ENCODE results near the gene SENP2.

DNA sequence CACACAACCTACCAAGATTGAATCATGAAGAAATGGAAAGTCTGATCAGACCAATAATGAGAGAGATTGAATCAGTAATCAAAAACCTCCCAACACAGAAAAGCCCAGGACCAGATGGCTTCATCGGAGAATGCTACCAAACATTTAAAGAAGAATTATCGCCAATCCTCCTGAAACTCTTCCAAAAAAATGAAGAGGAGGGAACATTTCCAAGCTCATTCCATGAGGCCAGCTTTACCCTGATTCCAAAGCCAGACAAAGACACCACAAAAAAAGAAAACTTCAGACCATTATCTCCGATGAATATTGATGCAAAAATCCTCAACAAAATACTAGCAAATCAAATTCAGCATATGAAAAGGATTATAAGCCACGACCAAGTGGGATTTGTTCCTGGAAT, 94.1 kb downstream of the SENP2 start:
- TF ChIP-seq, protein P1, sequence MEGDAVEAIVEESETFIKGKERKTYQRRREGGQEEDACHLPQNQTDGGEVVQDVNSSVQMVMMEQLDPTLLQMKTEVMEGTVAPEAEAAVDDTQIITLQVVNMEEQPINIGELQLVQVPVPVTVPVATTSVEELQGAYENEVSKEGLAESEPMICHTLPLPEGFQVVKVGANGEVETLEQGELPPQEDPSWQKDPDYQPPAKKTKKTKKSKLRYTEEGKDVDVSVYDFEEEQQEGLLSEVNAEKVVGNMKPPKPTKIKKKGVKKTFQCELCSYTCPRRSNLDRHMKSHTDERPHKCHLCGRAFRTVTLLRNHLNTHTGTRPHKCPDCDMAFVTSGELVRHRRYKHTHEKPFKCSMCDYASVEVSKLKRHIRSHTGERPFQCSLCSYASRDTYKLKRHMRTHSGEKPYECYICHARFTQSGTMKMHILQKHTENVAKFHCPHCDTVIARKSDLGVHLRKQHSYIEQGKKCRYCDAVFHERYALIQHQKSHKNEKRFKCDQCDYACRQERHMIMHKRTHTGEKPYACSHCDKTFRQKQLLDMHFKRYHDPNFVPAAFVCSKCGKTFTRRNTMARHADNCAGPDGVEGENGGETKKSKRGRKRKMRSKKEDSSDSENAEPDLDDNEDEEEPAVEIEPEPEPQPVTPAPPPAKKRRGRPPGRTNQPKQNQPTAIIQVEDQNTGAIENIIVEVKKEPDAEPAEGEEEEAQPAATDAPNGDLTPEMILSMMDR (IDR thresholded peaks at IDR 0.05; ENCODE audit: low read length), result no peak
- no peak for TF ChIP-seq EZH2 (optimal IDR thresholded peaks at IDR 0.05; ENCODE audit: low read depth, low read length)
